Esophagus squamous epithelium (tissue), 4 donors: Measurements from ENCODE around the gene CD6.

ENCODE experiments used
- POLR2A ChIP-seq, 4 donors: fragments of 450-650 bp; IDR thresholded peaks; one replicate each; pipeline ENCODE4 v1.6.1; 2017; ENCODE audit warnings: antibody characterized with exemption in 4 of 4, mild to moderate bottlenecking in 4 of 4, moderate library complexity in 3 of 4
- TF ChIP-seq, protein P1 (sequence below), 6 experiments: fragments of 450-650 bp in 4 of 6; fragments of 200-600 bp in 2 of 6; sonication (generic) in 2 of 6; IDR thresholded peaks; one replicate each; pipeline ENCODE4 v1.5.1; 2016 to 2019; ENCODE audit warnings: antibody characterized with exemption in 6 of 6, mild to moderate bottlenecking in 4 of 6, moderate library complexity in 4 of 6

DNA sequence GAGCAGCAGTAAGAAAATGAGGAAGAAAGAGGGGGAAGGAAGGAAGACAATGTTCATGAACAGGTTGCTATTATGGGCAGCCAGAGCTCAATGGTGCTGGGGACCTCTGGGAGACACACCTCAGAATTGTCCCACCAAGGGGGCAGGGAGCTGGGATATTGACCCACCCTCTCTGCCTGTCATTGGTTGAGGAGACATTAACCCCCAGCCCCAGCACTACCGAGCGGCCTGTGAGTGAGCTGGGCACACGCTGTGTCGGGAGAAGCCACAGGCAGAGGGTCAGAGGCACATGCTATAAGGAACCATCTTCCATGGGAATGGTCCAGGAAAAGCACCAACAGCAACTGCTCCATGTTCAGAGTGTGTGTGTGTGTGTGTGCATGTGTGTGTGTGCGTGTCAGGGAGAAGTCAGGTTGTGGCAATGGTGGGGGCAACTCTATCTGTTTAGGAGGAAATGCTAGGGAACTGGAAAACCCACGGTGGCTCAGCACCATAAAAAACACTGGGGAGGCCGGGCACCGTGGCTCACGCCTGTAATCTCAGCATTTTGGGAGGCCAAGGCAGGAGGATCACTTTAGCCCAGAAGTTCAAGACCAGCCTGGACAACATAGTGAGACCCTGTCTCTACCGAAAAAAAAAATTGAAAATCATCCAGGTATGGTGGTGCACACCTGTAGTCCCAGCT lies 49.2 kb downstream of the CD6 start:
- TF ChIP-seq, protein P1, sequence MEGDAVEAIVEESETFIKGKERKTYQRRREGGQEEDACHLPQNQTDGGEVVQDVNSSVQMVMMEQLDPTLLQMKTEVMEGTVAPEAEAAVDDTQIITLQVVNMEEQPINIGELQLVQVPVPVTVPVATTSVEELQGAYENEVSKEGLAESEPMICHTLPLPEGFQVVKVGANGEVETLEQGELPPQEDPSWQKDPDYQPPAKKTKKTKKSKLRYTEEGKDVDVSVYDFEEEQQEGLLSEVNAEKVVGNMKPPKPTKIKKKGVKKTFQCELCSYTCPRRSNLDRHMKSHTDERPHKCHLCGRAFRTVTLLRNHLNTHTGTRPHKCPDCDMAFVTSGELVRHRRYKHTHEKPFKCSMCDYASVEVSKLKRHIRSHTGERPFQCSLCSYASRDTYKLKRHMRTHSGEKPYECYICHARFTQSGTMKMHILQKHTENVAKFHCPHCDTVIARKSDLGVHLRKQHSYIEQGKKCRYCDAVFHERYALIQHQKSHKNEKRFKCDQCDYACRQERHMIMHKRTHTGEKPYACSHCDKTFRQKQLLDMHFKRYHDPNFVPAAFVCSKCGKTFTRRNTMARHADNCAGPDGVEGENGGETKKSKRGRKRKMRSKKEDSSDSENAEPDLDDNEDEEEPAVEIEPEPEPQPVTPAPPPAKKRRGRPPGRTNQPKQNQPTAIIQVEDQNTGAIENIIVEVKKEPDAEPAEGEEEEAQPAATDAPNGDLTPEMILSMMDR (IDR thresholded peaks at IDR 0.05): no peak
- no peak for TF ChIP-seq POLR2A (IDR thresholded peaks at IDR 0.05)
